Panc1 (cell line): ENCODE measurements around the gene UNKL. TPM values are rescaled to one million over a fixed set of nuclear protein-coding genes. Genes with fewer than 3 reads are reported as not detected.

Experiments used
- ATAC-seq: fragments of 200-7000 bp; cut with Tn5 transposase; 2 replicates; pipeline ENCODE4 v1.9.1; 2020; ENCODE audit warnings: mild to moderate bottlenecking, moderate library complexity
- BruUV-seq: library from RNA; stranded (reverse); fragments of 400-500 nt; replicated peaks from 2 replicates; lab custom pipeline; 2021; lab: Mats Ljungman, UMichigan
- CTCF ChIA-PET: fragments of 300-600 bp; sonication (Branson Sonifier 250); formaldehyde crosslinking; loops from one replicate; lab custom pipeline; 2022; ENCODE audit warnings: antibody characterized with exemption; lab: Charles Lee
- POLR2A ChIA-PET: fragments of 300-600 bp; sonication (Branson Sonifier 250); formaldehyde crosslinking; loops from one replicate; lab custom pipeline; 2022; ENCODE audit warnings: antibody characterized with exemption; lab: Charles Lee
- DNase-seq: peaks from one replicate; pipeline ENCODE4 v3.0.0-alpha.2; 2010; ENCODE audit warnings: low read depth, low spot score
- H3K27ac ChIP-seq: 2 replicates; pipeline ENCODE4 v1.5.1; 2011; ENCODE audit warnings: mild to moderate bottlenecking, low read length, inconsistent platforms
- H3K27me3 ChIP-seq: fragments of 200-500 bp; sonication (Bioruptor generic); 2 replicates; pipeline ENCODE4 v1.6.0; 2014; ENCODE audit warnings: low read length, inconsistent platforms; ENCODE audit not compliant: control insufficient read depth, insufficient read depth
- H3K36me3 ChIP-seq: fragments of 200-500 bp; sonication (Bioruptor generic); 2 replicates; pipeline ENCODE4 v1.5.1; 2014; ENCODE audit warnings: inconsistent platforms, mild to moderate bottlenecking, low read length, moderate library complexity; ENCODE audit not compliant: control insufficient read depth, insufficient read depth
- H3K4me1 ChIP-seq: 2 replicates; pipeline ENCODE4 v1.5.1; 2011; ENCODE audit warnings: inconsistent platforms, mild to moderate bottlenecking, low read length, moderate library complexity; ENCODE audit not compliant: control insufficient read depth, insufficient read depth
- H3K4me3 ChIP-seq, 2 experiments: 2 replicates each; pipeline ENCODE4 v1.5.1; 2011 to 2012; ENCODE audit warnings: low read depth in 2 of 2, low read length in 2 of 2, mild to moderate bottlenecking in 2 of 2, inconsistent platforms in 1 of 2, moderate library complexity in 1 of 2
- H3K9me3 ChIP-seq: fragments of 200-500 bp; sonication (Bioruptor generic); 2 replicates; pipeline ENCODE4 v1.5.1; 2014; ENCODE audit warnings: low read depth, mild to moderate bottlenecking, inconsistent platforms, low read length, moderate library complexity; ENCODE audit not compliant: control insufficient read depth, insufficient read depth
- POLR2AphosphoS5 ChIP-seq: IDR thresholded peaks from 2 replicates; pipeline ENCODE4 v1.6.1; 2012; ENCODE audit warnings: mild to moderate bottlenecking, low read depth, low read length, moderate library complexity
- SIN3A ChIP-seq: IDR thresholded peaks from 2 replicates; pipeline ENCODE4 v1.6.1; 2012; ENCODE audit warnings: low read depth, mild to moderate bottlenecking, low read length, moderate library complexity, borderline replicate concordance; ENCODE audit not compliant: insufficient read depth
- TCF7L2 ChIP-seq: IDR thresholded peaks from 2 replicates; pipeline ENCODE4 v1.6.1; 2011; ENCODE audit warnings: mild to moderate bottlenecking, low read depth, low read length, inconsistent platforms
- in situ Hi-C: cut with HindIII; loops from 2 replicates; pipeline ENCODE4 v1.10.0; 2016; ENCODE audit warnings: low sequenced_read_pairs, low pct_unique_long_range_greater_than_20kb
- intact Hi-C: fragments of 100-400 bp; cut with micrococcal nuclease; formaldehyde crosslinking; loops from one replicate; pipeline ENCODE4 v1.10.0; 2022; ENCODE audit not compliant: unreplicated experiment
- total RNA-seq: library from RNA; stranded (reverse); gene quantifications from one replicate; pipeline ENCODE4 v1.2.1, GENCODE V29; 2021; ENCODE audit not compliant: unreplicated experiment
- TF ChIP-seq, protein P1 (sequence below): fragments of 450-650 bp; IDR thresholded peaks from 2 replicates; pipeline ENCODE4 v1.5.1; 2017; ENCODE audit warnings: mild to moderate bottlenecking
- TF ChIP-seq, protein P2 (sequence below), 2 experiments: IDR thresholded peaks; 2 replicates each; pipeline ENCODE4 v1.6.1; 2011 to 2012; ENCODE audit warnings: low read depth in 2 of 2, control low read depth in 1 of 2, low read length in 1 of 2, mild to moderate bottlenecking in 1 of 2, moderate library complexity in 1 of 2; ENCODE audit not compliant: insufficient read depth in 1 of 2

Gene UNKL
- total RNA-seq, 1 experiment from 2014 or later: 26.6 TPM

DNA sequence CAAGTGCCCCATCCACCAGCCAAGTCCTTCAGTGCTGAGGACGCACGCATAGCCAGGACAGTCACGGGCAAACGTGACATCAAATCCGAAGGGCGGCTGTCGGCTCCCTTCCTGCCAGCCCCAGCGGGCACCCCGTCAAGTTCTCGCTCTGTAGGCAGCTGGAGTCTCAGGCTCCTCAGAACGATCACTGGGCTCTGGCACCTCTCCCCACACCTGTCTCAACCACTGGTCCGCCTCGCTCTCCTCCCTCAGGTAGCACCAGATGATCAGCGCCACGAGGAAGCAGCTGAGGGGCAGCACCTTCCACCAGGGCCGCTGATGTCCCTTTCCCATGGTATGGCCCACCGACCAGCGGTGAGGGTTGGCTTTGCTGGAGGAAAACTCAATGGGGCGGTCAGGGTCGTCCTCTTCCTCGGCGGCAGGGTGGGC, 5.6 kb upstream of the UNKL start:
- CTCF ChIA-PET: no interaction called here
- intact Hi-C loops (no loop called here), in situ Hi-C loops (no loop called here)
- Histone ChIP-seq H3K36me3 (peaks cover 2% of the 10 kb centered on the region; the same call in 1 of the 2 replicates), H3K4me1 (peaks cover 8% of the 10 kb centered on the region; the same call in 1 of the 2 replicates), H3K4me3 (peak overlapping the region; percentile 95 to 97), H3K27ac (peak overlapping the region; percentile 96), H3K9me3 (no peaks in the 10 kb centered on the region), H3K27me3 (no peaks in the 10 kb centered on the region)
- no peak for DNase-seq
- TF ChIP-seq, protein P1, sequence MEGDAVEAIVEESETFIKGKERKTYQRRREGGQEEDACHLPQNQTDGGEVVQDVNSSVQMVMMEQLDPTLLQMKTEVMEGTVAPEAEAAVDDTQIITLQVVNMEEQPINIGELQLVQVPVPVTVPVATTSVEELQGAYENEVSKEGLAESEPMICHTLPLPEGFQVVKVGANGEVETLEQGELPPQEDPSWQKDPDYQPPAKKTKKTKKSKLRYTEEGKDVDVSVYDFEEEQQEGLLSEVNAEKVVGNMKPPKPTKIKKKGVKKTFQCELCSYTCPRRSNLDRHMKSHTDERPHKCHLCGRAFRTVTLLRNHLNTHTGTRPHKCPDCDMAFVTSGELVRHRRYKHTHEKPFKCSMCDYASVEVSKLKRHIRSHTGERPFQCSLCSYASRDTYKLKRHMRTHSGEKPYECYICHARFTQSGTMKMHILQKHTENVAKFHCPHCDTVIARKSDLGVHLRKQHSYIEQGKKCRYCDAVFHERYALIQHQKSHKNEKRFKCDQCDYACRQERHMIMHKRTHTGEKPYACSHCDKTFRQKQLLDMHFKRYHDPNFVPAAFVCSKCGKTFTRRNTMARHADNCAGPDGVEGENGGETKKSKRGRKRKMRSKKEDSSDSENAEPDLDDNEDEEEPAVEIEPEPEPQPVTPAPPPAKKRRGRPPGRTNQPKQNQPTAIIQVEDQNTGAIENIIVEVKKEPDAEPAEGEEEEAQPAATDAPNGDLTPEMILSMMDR: no peak
- TF ChIP-seq SIN3A: no peak
- TF ChIP-seq POLR2AphosphoS5: no peak
- TF ChIP-seq, protein P2, sequence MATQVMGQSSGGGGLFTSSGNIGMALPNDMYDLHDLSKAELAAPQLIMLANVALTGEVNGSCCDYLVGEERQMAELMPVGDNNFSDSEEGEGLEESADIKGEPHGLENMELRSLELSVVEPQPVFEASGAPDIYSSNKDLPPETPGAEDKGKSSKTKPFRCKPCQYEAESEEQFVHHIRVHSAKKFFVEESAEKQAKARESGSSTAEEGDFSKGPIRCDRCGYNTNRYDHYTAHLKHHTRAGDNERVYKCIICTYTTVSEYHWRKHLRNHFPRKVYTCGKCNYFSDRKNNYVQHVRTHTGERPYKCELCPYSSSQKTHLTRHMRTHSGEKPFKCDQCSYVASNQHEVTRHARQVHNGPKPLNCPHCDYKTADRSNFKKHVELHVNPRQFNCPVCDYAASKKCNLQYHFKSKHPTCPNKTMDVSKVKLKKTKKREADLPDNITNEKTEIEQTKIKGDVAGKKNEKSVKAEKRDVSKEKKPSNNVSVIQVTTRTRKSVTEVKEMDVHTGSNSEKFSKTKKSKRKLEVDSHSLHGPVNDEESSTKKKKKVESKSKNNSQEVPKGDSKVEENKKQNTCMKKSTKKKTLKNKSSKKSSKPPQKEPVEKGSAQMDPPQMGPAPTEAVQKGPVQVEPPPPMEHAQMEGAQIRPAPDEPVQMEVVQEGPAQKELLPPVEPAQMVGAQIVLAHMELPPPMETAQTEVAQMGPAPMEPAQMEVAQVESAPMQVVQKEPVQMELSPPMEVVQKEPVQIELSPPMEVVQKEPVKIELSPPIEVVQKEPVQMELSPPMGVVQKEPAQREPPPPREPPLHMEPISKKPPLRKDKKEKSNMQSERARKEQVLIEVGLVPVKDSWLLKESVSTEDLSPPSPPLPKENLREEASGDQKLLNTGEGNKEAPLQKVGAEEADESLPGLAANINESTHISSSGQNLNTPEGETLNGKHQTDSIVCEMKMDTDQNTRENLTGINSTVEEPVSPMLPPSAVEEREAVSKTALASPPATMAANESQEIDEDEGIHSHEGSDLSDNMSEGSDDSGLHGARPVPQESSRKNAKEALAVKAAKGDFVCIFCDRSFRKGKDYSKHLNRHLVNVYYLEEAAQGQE (IDR thresholded peaks at IDR 0.05; ENCODE audit: insufficient read depth in 1 of 2, low read depth in 2 of 2, low read length in 1 of 2): no peak
- TF ChIP-seq TCF7L2: no peak
- peak; percentile 41 for ATAC-seq
- POLR2A ChIA-PET: interaction anchor here (0.7 to 0.9 kb wide), 2 partner anchors 15 to 326 kb away, joined by 3 read pairs; no protein-coding TSS in a partner anchor
- TSS peak; percentile 96 for BruUV-seq

DNA sequence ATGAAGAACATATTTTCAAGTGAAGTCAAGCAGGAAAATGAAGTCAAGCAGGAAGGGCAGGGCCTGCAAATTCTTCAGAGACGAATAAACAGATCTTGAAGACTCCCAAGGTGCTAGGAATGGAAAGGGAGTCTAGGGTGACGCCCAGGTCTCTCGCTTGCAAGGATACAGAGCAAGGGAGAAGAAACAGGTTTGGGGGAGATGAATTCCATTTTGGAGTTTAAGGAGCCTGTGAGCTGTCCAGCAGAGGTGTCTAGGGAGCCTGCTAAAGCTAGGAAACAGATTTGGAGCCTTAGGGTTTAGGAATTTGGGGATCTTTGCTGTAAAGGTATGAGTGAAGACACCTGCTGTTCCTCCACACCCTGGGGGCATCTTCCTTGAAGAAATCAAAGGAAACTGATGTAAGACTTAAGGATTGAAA, 2.0 kb upstream of the UNKL start:
- in situ Hi-C loops: no loop called here
- H3K36me3 ChIP-seq: peaks cover 2% of the 10 kb centered on the region; the same call in 1 of the 2 replicates
- ATAC-seq (no peak), DNase-seq (no peak)
- peak overlapping the region; percentile 93 for H3K27ac ChIP-seq
- ChIA-PET CTCF (interaction anchor here (0.7 kb wide), 1 partner anchor 606 kb away, joined by 6 read pairs; no protein-coding TSS in a partner anchor), POLR2A (interaction anchor here (0.7 kb wide), 3 partner anchors 49 to 210 kb away, joined by 6 to 12 read pairs (median 10); no protein-coding TSS in a partner anchor)
- peaks cover 8% of the 10 kb centered on the region; the same call in 1 of the 2 replicates for H3K4me1 ChIP-seq
- intact Hi-C loops: no loop called here
- H3K9me3 ChIP-seq: no peaks in the 10 kb centered on the region
- BruUV-seq: no TSS peak
- H3K27me3 ChIP-seq: no peaks in the 10 kb centered on the region
- H3K4me3 ChIP-seq: no peak overlapping the region
- TF ChIP-seq, protein P1: no peak
- 0 out of 2 replicates have a peak, but pooled peaks have one; percentile 27 for TF ChIP-seq TCF7L2
- TF ChIP-seq, protein P2 (IDR thresholded peaks at IDR 0.05; ENCODE audit: insufficient read depth in 1 of 2, low read depth in 2 of 2, low read length in 1 of 2): peak in 1 of 2 experiments; percentile 57; a peak in 2 of 4 replicates
- TF ChIP-seq POLR2AphosphoS5: no peak
- no peak for TF ChIP-seq SIN3A
